Lung (tissue), 12 donors: ENCODE results near the gene GPC5. TPM values are rescaled to one million over a fixed set of nuclear protein-coding genes. Genes with fewer than 3 reads are reported as not detected.
"Not testable (repeated sequence)": the region's sequence is repeated elsewhere in the genome, so short reads cannot be mapped to it uniquely, and the experiment has no call there.

Experiments used
- ATAC-seq: fragments of 200-7000 bp; cut with Tn5 transposase; one replicate; pipeline ENCODE4 v1.9.1; 2020; ENCODE audit warnings: moderate number of reproducible peaks; ENCODE audit not compliant: insufficient read depth, low FRiP score
- DNase-seq, 3 donors: peaks; one replicate each; pipeline ENCODE4 v3.0.0-alpha.2; 2013 to 2017
- H3K27ac ChIP-seq, 2 donors: one replicate each; pipeline ENCODE4 v1.5.1; 2013; ENCODE audit warnings: mild to moderate bottlenecking in 2 of 2, moderate library complexity in 2 of 2, control low read depth in 1 of 2, inconsistent platforms in 1 of 2, low read depth in 1 of 2, low read length in 1 of 2
- H3K27me3 ChIP-seq, 3 donors: one replicate each; pipeline ENCODE4 v1.5.1; 2013; ENCODE audit warnings: low read length in 2 of 3; ENCODE audit not compliant: control insufficient read depth in 3 of 3, insufficient read depth in 3 of 3
- H3K36me3 ChIP-seq, 4 donors: one replicate each; pipeline ENCODE4 v1.5.1; 2013; ENCODE audit warnings: low read length in 4 of 4, mild to moderate bottlenecking in 1 of 4, moderate library complexity in 1 of 4; ENCODE audit not compliant: control insufficient read depth in 4 of 4, insufficient read depth in 4 of 4
- H3K4me1 ChIP-seq, 5 donors: one replicate each; pipeline ENCODE4 v1.5.1; 2013; ENCODE audit warnings: low read length in 5 of 5, mild to moderate bottlenecking in 2 of 5, moderate library complexity in 1 of 5; ENCODE audit not compliant: control insufficient read depth in 5 of 5, insufficient read depth in 5 of 5
- H3K4me3 ChIP-seq: one replicate; pipeline ENCODE4 v1.5.1; 2013; ENCODE audit warnings: mild to moderate bottlenecking, control low read depth, moderate library complexity
- H3K9ac ChIP-seq, 2 donors: one replicate each; pipeline ENCODE4 v1.5.1; 2013; ENCODE audit warnings: low read length in 2 of 2, control low read depth in 1 of 2; ENCODE audit not compliant: insufficient read depth in 1 of 2
- H3K9me3 ChIP-seq, 4 donors: one replicate each; pipeline ENCODE4 v1.5.1; 2013; ENCODE audit warnings: low read length in 3 of 4, mild to moderate bottlenecking in 1 of 4, moderate library complexity in 1 of 4; ENCODE audit not compliant: control insufficient read depth in 4 of 4, insufficient read depth in 3 of 4
- WGBS, 2 donors: extraction: QIAGEN DNeasy Blood & Tissue Kit; methylation state at CpG; one replicate each; pipeline ENCODE4 v1.1.7; 2013; 5-methylcytosine and 5-hydroxymethylcytosine counted together
- polyA plus RNA-seq, 2 donors: library from polyadenylated mRNA; stranded (reverse); fragments of 200-250 nt; gene quantifications; one replicate each; pipeline ENCODE4 v1.2.1, GENCODE V29; 2013
- total RNA-seq, 2 donors: library from RNA; depleted of rRNA in 1 of 2; stranded (reverse); fragments of >200 nt in 1 of 2; gene quantifications; one replicate each; pipeline ENCODE4 v1.2.1, GENCODE V29; 2014 to 2021
- TF ChIP-seq, protein P1 (sequence below): IDR thresholded peaks from 2 replicates; pipeline ENCODE4 v1.5.1; 2012; ENCODE audit warnings: mild to moderate bottlenecking; ENCODE audit errors: control extremely low read depth, extremely low read depth
- donor health status: control.
- donor health status: control.
- donor health status: Bipolar disorder and iron deficiency.
- donor health status: healthy.
- donor health status: DM: yes; HTN: yes; CAD: no.

The GPC5 gene
- total and polyA plus RNA-seq, 4 donors: 0.55 to 37.3 (median 4.4) TPM

DNA sequence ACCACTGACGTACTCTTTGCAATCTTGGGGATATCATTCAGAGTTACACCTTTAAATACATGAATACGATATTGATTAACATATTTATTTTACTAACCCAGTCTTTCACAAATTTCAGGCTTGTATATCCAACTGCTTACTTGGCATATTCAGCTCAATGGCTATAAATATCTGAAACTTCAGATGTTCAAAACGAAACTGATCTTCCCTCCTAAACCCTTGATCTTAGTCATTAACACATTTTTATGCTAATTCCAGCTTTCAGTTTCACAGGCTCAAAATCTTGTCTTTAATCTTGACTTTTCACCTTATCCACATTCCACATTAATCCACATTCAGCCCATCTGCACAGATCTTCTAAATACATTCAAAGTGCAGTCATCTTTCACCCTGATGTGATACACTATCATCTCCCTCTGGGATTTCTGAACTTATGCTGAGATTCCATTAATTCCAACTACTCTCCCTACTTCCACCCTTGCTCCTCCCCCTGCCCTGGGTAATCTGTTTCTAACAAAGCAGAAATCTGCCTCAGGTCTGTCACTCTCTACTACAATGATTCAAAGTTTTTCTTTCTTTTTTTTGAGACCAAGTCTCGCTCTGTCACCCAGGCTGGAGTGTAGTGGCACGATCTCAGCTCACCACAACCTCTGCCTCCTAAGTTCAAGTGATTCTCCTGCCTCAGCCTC, 387.2 kb downstream of the GPC5 start:
- Histone ChIP-seq H3K36me3 (no peaks in the 10 kb centered on the region), H3K9ac (no peak overlapping the region), H3K4me1 (no peaks in the 10 kb centered on the region), H3K9me3 (no peaks in the 10 kb centered on the region), H3K27ac (no peak overlapping the region), H3K27me3 (no peaks in the 10 kb centered on the region), H3K4me3 (no peak overlapping the region)
- ATAC-seq: no peak
- no peak for DNase-seq
- 78 to 83% methylated on average over 5 of the region's 5 CpGs for WGBS, 2 donors
- TF ChIP-seq, protein P1, sequence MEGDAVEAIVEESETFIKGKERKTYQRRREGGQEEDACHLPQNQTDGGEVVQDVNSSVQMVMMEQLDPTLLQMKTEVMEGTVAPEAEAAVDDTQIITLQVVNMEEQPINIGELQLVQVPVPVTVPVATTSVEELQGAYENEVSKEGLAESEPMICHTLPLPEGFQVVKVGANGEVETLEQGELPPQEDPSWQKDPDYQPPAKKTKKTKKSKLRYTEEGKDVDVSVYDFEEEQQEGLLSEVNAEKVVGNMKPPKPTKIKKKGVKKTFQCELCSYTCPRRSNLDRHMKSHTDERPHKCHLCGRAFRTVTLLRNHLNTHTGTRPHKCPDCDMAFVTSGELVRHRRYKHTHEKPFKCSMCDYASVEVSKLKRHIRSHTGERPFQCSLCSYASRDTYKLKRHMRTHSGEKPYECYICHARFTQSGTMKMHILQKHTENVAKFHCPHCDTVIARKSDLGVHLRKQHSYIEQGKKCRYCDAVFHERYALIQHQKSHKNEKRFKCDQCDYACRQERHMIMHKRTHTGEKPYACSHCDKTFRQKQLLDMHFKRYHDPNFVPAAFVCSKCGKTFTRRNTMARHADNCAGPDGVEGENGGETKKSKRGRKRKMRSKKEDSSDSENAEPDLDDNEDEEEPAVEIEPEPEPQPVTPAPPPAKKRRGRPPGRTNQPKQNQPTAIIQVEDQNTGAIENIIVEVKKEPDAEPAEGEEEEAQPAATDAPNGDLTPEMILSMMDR: no peak

GRCh38 chr13:91792054-91792453, 393.6 kb downstream of the GPC5 start:
- DNase-seq: no peak
- TF ChIP-seq, protein P1: no peak
- no peak for ATAC-seq
- 80 to 89% methylated on average over 1 of the region's 1 CpG for WGBS, 2 donors
- Histone ChIP-seq H3K27me3 (no peaks in the 10 kb centered on the region), H3K36me3 (no peaks in the 10 kb centered on the region), H3K9ac (no peak overlapping the region), H3K9me3 (peaks cover 0 to 1% (median 0%) of the 10 kb centered on the region in 4 donors), H3K4me3 (no peak overlapping the region), H3K4me1 (no peaks in the 10 kb centered on the region), H3K27ac (no peak overlapping the region)

DNA sequence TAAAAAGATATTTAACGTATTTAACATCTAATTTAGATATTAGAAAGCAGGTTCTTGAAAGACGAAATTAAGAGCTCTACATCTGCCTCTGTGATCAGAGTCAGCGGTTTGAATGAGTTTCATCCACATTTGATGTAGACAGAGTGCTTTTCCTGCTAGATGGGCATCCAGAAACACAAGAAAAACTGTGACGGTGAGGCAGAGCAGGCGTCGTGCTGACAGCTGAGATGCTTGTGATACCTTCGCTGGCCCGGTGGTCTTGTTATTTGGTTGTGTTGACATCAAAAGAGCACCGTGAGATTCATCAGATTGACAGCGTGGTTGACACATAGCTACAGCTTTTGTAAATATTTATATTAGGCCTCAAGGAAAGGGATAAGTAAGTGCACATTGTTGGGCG, 399.1 kb downstream of the GPC5 start:
- peaks cover 0 to 18% (median 2%) of the 10 kb centered on the region in 5 donors for H3K4me1 ChIP-seq

GRCh38 chr13:91798338-91798737, 399.9 kb downstream of the GPC5 start:
- not testable (repeated sequence) for H3K36me3 ChIP-seq, ATAC-seq
- WGBS, 2 donors: 93 to 94% methylated on average over 3 of the region's 3 CpGs

More for the DNA sequence above, 399.1 kb downstream of the GPC5 start:
- ATAC-seq (no peak), DNase-seq (no peak)
- no peak overlapping the region for H3K4me3 ChIP-seq
- no peak overlapping the region for H3K27ac ChIP-seq
- H3K9ac ChIP-seq: no peak overlapping the region
- WGBS, 2 donors: 58 to 76% methylated on average over 11 of the region's 11 CpGs
- no peaks in the 10 kb centered on the region for H3K27me3 ChIP-seq
- TF ChIP-seq, protein P1: no peak
- H3K36me3 ChIP-seq: no peaks in the 10 kb centered on the region
- H3K9me3 ChIP-seq: peaks cover 0 to 1% (median 0%) of the 10 kb centered on the region in 4 donors

GRCh38 chr13:91801772-91802171, 403.4 kb downstream of the GPC5 start:
- H3K27me3 ChIP-seq, H3K4me3 ChIP-seq, H3K9me3 ChIP-seq, H3K27ac ChIP-seq, H3K9ac ChIP-seq, ATAC-seq, H3K36me3 ChIP-seq: not testable (repeated sequence)
- peak in 2 of 3 donors; percentile 16 to 61 for DNase-seq
- WGBS, 2 donors: 82 to 91% methylated on average over 3 of the region's 3 CpGs
- peaks cover 0 to 24% (median 2%) of the 10 kb centered on the region in 5 donors for H3K4me1 ChIP-seq

More at GRCh38 chr13:91798338-91798737, 399.9 kb downstream of the GPC5 start:
- H3K27me3 ChIP-seq, H3K4me3 ChIP-seq, H3K27ac ChIP-seq, H3K9me3 ChIP-seq, H3K9ac ChIP-seq, DNase-seq: not testable (repeated sequence)
- peaks cover 0 to 18% (median 2%) of the 10 kb centered on the region in 5 donors for H3K4me1 ChIP-seq
